GM12892 (cell line): ENCODE measurements around the gene MBTPS2.

ENCODE experiments used
- DNase-seq: peaks from one replicate; pipeline ENCODE4 v3.0.0; 2011; ENCODE audit not compliant: insufficient read length
- FAIRE-seq: peaks from 2 replicates; lab custom pipeline; 2011; peaks lifted over from hg19 to GRCh38; lab: Jason Lieb, UNC
- POLR2A ChIP-seq: IDR thresholded peaks from 2 replicates; pipeline ENCODE4 v1.6.1; 2011; ENCODE audit warnings: low read depth, low read length, control low read depth
- POLR2AphosphoS5 ChIP-seq: IDR thresholded peaks from 2 replicates; pipeline ENCODE4 v1.6.1; 2011; ENCODE audit warnings: low read depth, low read length, control low read depth
- TAF1 ChIP-seq: IDR thresholded peaks from 2 replicates; pipeline ENCODE4 v1.6.1; 2011; ENCODE audit warnings: low read depth, mild to moderate bottlenecking, control low read depth, low read length, borderline replicate concordance

The MBTPS2 gene

GRCh38 chrX:21926116-21926515 is 86.7 kb downstream of the MBTPS2 start:
- no peak for TF ChIP-seq POLR2A
- no peak for TF ChIP-seq TAF1
- no peak for TF ChIP-seq POLR2AphosphoS5
- FAIRE-seq (no peak), DNase-seq (no peak)

GRCh38 chrX:21926527-21927278 is 87.3 kb downstream of the MBTPS2 start:
- DNase-seq (no peak), FAIRE-seq (peak; percentile 57)
- TF ChIP-seq TAF1 (no peak), POLR2A (no peak), POLR2AphosphoS5 (no peak)

DNA sequence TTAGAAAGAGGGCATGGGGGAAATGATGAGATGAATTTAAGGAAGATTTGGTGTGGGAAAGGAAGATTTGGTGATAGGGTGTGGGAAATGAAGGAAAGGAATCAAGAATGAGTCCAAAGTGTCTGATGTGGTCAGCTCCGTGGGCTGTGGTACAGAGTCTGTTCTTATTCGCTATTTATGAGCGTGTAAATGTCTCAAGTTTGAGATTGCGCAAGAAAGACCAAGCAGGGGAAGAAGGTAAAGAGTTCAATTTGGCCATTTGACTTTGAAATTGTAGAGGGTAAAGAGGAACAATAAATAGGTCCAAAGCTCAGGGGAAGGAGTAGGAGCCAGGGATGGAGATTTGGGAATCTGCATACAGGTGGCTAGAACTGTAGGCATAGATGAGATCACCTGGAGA is 89.8 kb downstream of the MBTPS2 start:
- DNase-seq (no peak), FAIRE-seq (no peak)
- TF ChIP-seq TAF1: no peak
- TF ChIP-seq POLR2A: no peak
- TF ChIP-seq POLR2AphosphoS5: no peak

- FAIRE-seq: no peak
- DNase-seq: no peak
- no peak for TF ChIP-seq POLR2AphosphoS5
- TF ChIP-seq POLR2A: no peak
- TF ChIP-seq TAF1: no peak
Observed at GRCh38 chrX:21930986-21931385, 91.6 kb downstream of the MBTPS2 start.

- DNase-seq (no peak), FAIRE-seq (no peak)
- TF ChIP-seq POLR2AphosphoS5: no peak
- TF ChIP-seq TAF1: no peak
- TF ChIP-seq POLR2A: no peak
Observed at GRCh38 chrX:21932292-21933002, 93.0 kb downstream of the MBTPS2 start.

- FAIRE-seq (no peak), DNase-seq (no peak)
- no peak for TF ChIP-seq POLR2A
- TF ChIP-seq POLR2AphosphoS5: no peak
- TF ChIP-seq TAF1: no peak
Observed at GRCh38 chrX:21933077-21933476, 93.7 kb downstream of the MBTPS2 start.

DNA sequence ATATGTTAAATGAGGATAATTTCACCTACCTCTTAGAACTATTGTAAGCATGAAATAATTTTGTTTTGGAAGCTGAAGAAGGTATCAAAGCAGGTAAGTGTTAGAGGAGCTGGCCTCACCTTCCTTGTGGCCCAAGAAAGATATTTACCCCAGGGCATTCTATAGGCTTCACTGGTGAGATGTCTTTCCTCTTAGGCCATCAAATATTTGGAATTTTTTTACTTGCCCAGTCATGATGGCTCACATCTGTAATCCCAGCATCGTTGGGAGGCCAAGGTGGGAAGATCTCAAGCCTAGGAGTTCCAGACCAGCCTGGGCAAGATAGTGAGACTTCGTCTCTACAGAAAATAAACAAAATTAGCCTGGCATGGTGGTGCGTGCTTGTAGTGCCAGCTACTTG is 95.0 kb downstream of the MBTPS2 start:
- DNase-seq: no peak
- no peak for TF ChIP-seq POLR2A
- TF ChIP-seq POLR2AphosphoS5: no peak
- no peak for TF ChIP-seq TAF1
- FAIRE-seq: no peak
